GM19438 (cell line): ENCODE data around the gene GRIK4.
"Not testable (repeated sequence)": the region's sequence is repeated elsewhere in the genome, so short reads cannot be mapped to it uniquely, and the experiment has no call there.

Experiments
- ATAC-seq: cut with Tn5 transposase; IDR thresholded peaks from one replicate; pipeline ENCODE4 v1.9.1; 2021; ENCODE audit warnings: low read depth; ENCODE audit not compliant: unreplicated experiment

Gene GRIK4

DNA sequence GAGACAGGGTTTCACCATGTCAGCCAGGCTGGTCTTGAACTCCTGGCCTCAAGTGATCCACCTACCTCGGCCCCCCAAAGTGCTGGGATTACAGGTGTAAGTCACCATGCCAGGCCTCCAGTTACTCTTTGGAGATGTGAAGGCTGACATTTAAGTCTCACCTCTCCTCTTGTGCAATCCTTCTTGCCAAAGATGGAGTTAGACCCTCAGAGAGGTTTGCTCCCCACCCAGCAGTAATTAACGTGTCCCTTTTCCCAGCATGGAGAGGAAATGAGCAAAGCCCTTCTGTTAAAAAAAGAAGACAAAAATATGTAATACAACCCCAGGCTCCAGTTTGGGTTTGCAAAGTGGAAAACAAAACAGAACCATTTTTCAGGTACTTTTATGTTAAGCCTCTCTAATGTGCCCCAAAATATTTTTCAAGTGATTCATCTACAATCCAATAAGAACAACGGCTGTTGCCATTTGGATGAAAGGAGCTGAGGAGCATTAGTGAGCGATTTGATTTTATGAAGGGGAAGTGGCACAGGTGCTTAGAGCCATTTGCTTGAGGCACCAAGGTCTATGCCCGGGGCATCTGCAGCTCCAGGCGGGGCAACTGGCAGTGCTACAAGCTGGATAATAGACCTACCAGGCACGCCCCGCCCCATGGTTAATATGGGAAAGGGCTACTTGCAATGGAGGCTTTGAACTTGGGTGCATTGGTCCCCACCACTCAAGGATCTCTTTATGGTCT, 57.2 kb downstream of the GRIK4 start:
- ATAC-seq = no peak

DNA sequence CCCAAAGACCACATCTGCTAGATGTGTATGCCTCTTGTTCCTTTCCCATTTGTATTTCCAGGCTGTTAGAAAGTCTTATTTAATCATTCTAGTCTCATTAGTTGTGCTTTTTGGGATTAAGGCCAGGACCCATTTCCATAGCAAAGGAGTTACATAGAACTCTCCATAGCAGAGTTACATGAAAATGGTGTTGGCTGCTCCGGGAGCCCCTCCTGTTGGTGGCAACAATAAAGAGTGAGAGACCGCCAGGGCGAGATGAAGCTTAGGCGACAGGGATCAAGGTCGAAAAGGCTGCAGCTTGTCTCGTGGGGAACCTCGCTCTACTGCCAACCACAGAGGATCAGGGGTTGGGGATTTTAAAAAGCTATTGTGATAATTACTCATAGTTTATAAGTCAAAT, 58.3 kb downstream of the GRIK4 start:
- no peak for ATAC-seq

- ATAC-seq = no peak
Measured at GRCh38 chr11:120571476-120571875, 59.9 kb downstream of the GRIK4 start.

GRCh38 chr11:120573756-120574354, 62.3 kb downstream of the GRIK4 start:
- no peak for ATAC-seq

DNA sequence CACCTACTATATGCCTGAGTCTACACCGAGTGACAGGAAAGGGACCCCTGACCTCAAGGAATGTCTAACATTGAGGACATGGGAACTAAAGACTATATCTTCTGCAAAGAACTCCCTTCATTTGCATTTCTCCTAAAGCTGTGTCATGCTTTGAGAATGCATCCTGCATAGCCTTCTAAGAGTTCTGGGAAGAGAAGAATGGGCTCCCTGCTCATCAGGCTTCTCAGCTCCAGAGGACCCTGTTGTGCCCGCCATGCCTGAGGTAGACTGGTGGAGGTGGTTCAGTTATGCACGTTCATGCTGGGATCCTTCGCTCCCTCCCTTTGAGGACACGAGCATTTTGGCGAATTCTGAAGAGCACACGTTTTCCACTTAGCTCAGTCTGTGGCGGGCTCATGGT, 63.3 kb downstream of the GRIK4 start:
- ATAC-seq = no peak

GRCh38 chr11:120575461-120575860, 63.9 kb downstream of the GRIK4 start:
- ATAC-seq = no peak

- ATAC-seq = no peak
Measured at GRCh38 chr11:120576606-120577005, 65.1 kb downstream of the GRIK4 start.

DNA sequence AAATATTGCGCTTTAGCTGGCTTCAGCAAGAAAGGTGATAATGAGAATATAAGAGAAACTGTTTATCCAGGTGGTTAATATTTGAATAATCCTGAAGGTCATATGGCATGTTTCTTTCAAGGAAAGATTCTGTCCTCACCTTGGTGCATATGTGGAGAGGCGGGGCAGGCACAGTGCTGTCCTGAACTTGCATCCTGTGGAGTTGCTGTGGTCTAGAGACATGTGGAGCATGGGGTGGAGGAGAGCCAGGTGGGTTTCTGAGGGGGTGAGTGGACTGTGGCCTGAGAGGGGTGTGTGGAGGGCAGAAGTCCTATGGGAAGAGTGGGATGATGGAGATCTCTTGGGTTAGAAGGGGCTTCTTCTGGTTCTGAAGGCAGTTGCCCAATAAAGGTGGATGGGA, 65.5 kb downstream of the GRIK4 start:
- ATAC-seq = no peak

- no peak for ATAC-seq
Measured at GRCh38 chr11:120577624-120578363, 66.2 kb downstream of the GRIK4 start.

DNA sequence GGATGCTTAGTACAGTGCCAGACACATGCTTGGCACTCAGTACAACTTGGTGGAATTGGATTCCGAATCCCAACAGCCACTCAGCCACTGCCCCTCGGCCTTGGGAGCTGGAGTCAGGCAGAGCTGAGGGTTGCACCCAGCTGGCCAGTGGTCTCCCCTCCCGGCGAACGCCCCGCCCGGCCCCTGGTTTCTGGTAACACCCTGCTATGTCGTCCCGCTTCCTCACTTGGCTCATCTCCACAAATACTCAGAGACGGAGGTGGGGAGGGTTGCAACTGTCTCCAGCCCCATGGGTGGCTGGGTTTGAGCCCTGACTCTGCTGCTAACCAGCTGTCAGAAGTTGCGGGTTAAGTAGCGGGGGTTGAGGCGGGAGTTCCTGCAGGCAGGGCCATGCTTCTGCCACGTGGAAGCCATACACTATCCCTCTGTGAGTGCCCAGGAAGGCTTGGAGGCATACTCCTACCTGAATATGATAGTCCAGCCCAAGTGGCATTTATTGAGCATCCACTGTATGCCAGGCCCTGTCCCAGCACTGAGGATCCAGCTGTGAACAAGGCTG, 67.1 kb downstream of the GRIK4 start:
- no peak for ATAC-seq

DNA sequence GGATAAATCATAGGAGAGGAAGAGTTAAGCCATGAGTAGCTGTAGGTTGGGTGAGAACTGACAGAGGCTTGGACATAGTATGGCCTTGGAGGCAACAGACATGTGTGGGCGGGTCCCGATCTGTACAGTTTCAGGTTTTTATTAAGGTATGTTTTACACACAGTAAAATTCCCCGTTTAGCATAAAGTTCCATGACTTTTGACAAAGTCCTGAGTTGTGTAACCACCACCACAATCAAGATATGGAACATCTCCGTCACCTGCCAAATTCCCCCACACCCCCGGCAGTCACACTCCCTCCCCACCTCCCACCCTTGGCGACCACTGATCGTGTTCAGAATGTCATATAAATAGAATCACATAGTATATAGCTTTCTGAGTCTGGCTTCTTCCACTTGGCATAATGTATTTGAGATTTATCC, 68.1 kb downstream of the GRIK4 start:
- ATAC-seq = no peak

DNA sequence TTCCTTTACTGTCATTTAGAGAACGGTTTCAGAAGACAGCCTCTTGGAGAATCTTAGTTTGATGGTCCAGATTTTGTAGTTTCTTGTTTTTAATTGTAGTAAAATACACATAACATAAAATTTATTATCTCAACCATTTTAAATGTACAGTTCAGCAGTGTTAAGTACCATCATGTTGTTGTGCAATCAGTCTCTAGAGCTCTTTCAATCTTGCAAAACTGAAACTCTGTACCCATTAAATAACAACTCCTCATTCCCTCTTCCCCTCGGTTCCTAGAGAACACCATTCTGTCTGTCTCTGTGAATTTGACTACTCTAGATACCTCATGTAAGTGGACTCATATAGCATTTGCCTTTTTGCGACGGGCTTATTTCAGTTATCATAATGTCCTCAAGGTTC, 69.8 kb downstream of the GRIK4 start:
- no peak for ATAC-seq

DNA sequence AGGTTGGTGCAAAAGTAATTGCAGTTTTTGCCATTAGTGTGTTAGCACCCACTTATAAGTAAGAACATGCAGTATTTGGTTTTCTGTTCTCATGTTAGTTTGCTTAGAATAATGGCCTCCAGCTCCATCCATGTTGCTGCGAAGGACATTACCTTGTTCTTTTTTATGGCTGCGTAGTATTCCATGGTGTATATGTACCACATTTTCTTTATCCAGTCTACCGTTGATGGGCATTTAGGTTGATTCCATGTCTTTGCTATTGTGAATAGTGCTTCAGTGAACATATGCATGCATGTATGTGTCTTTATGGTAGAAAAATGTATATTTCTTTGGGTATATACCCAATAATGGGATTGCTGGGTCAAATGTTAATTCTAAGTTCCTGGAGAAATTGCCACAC, 71.0 kb downstream of the GRIK4 start:
- not testable (repeated sequence) for ATAC-seq

DNA sequence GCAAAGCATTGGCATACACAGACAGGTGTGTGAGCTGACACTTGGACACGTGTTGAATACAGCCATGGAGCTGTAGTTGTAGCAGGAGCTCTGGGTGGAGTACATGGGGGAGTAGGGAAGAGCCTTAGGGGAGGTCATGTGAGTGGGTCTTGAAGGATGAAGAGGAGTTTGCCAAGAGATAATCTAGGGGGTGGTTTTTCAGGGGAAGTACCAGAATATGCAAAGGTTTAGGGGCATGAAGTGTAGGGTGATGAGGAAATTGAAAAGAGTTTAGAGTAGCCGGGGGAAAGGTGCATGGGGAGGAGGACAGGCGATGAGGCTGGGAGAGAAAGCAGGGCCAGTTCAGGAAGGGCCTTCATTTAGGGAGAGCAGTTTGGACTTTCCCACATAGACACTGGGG, 74.5 kb downstream of the GRIK4 start:
- ATAC-seq = no peak

- no peak for ATAC-seq
Measured at GRCh38 chr11:120586728-120587127, 75.2 kb downstream of the GRIK4 start.

GRCh38 chr11:120587299-120587698, 75.8 kb downstream of the GRIK4 start:
- no peak for ATAC-seq

DNA sequence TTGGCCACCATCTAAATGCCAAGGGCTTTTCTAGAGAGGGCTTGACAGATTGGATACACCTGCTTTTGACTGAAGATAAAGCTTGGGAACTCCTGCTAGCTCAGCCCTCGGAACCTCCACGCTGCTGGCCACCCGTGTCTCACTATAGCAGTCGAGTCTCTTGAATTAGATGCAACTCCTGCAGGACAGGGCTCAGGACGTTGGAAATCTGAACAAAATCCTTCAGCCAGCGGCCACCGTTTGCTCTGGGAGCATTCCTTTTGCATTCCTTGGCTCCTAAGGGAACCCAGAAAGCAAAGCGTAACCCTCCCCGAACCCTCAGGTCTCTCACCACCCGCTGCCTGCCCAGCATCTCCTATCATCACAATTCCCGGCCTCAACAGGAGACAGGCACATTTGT, 77.8 kb downstream of the GRIK4 start:
- no peak for ATAC-seq

GRCh38 chr11:120590472-120590871, 78.9 kb downstream of the GRIK4 start:
- ATAC-seq = no peak

- ATAC-seq = no peak
Measured at GRCh38 chr11:120594746-120595145, 83.2 kb downstream of the GRIK4 start.

GRCh38 chr11:120595557-120595956, 84.0 kb downstream of the GRIK4 start:
- no peak for ATAC-seq
